ENCODE data around the gene XK.

- no peak for TF ChIP-seq CTCF (conservative IDR thresholded peaks at IDR 0.05 in 1 of 2, IDR thresholded peaks at IDR 0.05 in 1 of 2; ENCODE audit: extremely low read depth in 1 of 2, insufficient read depth in 1 of 2, low read depth in 1 of 2, low read length in 2 of 2)
- no peak for TF ChIP-seq EZH2 (IDR thresholded peaks at IDR 0.05; ENCODE audit: borderline replicate concordance, low read length)
Observed at GRCh38 chrX:37781081-37781480, 95.5 kb downstream of the XK start.

All from mammary epithelial cell (primary cell).